Neural progenitor cell (in vitro differentiated cells): ENCODE results near the gene ITPRIPL2. TPM values are rescaled to one million over a fixed set of nuclear protein-coding genes. Genes with fewer than 3 reads are reported as not detected.

Experiments
- DNase-seq: peaks from one replicate; pipeline ENCODE4 v3.0.0-alpha.2; 2016; ENCODE audit warnings: low spot score
- H2AFZ ChIP-seq: fragments of 200-600 bp; sonication (generic); replicated peaks from 2 replicates; pipeline ENCODE4 v1.6.1; 2016; ENCODE audit warnings: antibody characterized with exemption
- H3F3A ChIP-seq: fragments of 200-600 bp; sonication (generic); 2 replicates; pipeline ENCODE4 v1.6.1; 2016; ENCODE audit warnings: antibody characterized with exemption, low read depth
- H3K27ac ChIP-seq: fragments of 200-600 bp; sonication (generic); 2 replicates; pipeline ENCODE4 v1.5.1; 2016; ENCODE audit warnings: mild to moderate bottlenecking
- H3K27me3 ChIP-seq: fragments of 200-600 bp; sonication (generic); 2 replicates; pipeline ENCODE4 v1.6.1; 2016; ENCODE audit warnings: mild to moderate bottlenecking, moderate library complexity
- H3K36me3 ChIP-seq: fragments of 200-600 bp; sonication (generic); 2 replicates; pipeline ENCODE4 v1.5.1; 2016
- H3K4me1 ChIP-seq: fragments of 200-600 bp; sonication (generic); 2 replicates; pipeline ENCODE4 v1.6.1; 2016; ENCODE audit warnings: mixed run types
- H3K4me2 ChIP-seq: fragments of 200-600 bp; sonication (generic); 2 replicates; pipeline ENCODE4 v1.6.1; 2016
- H3K4me3 ChIP-seq: fragments of 200-600 bp; sonication (generic); 2 replicates; pipeline ENCODE4 v1.5.1; 2016
- H3K79me2 ChIP-seq: fragments of 200-600 bp; sonication (generic); 2 replicates; pipeline ENCODE4 v1.6.1; 2016; ENCODE audit warnings: low read depth
- H3K9ac ChIP-seq: fragments of 200-600 bp; sonication (generic); 2 replicates; pipeline ENCODE4 v1.6.1; 2016
- H3K9me3 ChIP-seq: fragments of 200-600 bp; sonication (generic); 2 replicates; pipeline ENCODE4 v1.5.1; 2016; ENCODE audit warnings: low read depth
- H4K20me1 ChIP-seq: fragments of 200-600 bp; sonication (generic); 2 replicates; pipeline ENCODE4 v1.6.1; 2016; ENCODE audit warnings: low read depth
- H3K27ac Mint-ChIP-seq: 3 replicates; pipeline ENCODE4 v1.8.0; 2021; ENCODE audit warnings: mixed read lengths
- H3K27me3 Mint-ChIP-seq: 2 replicates; pipeline ENCODE4 v1.8.0; 2022; ENCODE audit warnings: low read depth, mild to moderate bottlenecking, inconsistent platforms, moderate library complexity, mixed read lengths; ENCODE audit not compliant: insufficient read depth
- H3K36me3 Mint-ChIP-seq: 3 replicates; pipeline ENCODE4 v1.8.0; 2021; ENCODE audit warnings: mixed read lengths
- H3K4me1 Mint-ChIP-seq: 3 replicates; pipeline ENCODE4 v1.8.0; 2021; ENCODE audit warnings: mixed read lengths
- H3K4me3 Mint-ChIP-seq: 3 replicates; pipeline ENCODE4 v1.8.0; 2021; ENCODE audit warnings: mild to moderate bottlenecking, moderate library complexity, mixed read lengths
- H3K9me3 Mint-ChIP-seq: 3 replicates; pipeline ENCODE4 v1.8.0; 2020; ENCODE audit warnings: mixed read lengths
- CTCF ChIP-seq: fragments of 200-600 bp; sonication (generic); IDR thresholded peaks from 2 replicates; pipeline ENCODE4 v1.5.1; 2017; ENCODE audit warnings: antibody characterized with exemption, mild to moderate bottlenecking
- EZH2 ChIP-seq: fragments of 200-600 bp; sonication (generic); IDR thresholded peaks from 2 replicates; pipeline ENCODE4 v1.6.1; 2017; ENCODE audit warnings: antibody characterized with exemption, mild to moderate bottlenecking, moderate library complexity
- EZH2phosphoT487 ChIP-seq: fragments of 200-600 bp; sonication (generic); IDR thresholded peaks from 2 replicates; pipeline ENCODE4 v1.6.1; 2017; ENCODE audit warnings: antibody characterized with exemption
- total RNA-seq: library from RNA; depleted of rRNA; stranded (reverse); fragments of >200 nt; gene quantifications from 2 replicates; pipeline ENCODE4 v1.2.3, GENCODE V29; 2015; ENCODE audit warnings: low replicate concordance

ITPRIPL2 gene
- total RNA-seq, 1 donor from 2014 or later: 3.7 TPM

- H3K4me3 ChIP-seq: no peak overlapping the region
- Mint-ChIP-seq H3K27me3 (peaks cover 2% of the 10 kb centered on the region), H3K27ac (no peak overlapping the region), H3K9me3 (peaks cover 10% of the 10 kb centered on the region), H3K36me3 (no peaks in the 10 kb centered on the region), H3K4me3 (no peak overlapping the region), H3K4me1 (peaks cover 34% of the 10 kb centered on the region)
- no peak overlapping the region for H3K27ac ChIP-seq
- no peak overlapping the region for H3K9ac ChIP-seq
- H3K27me3 ChIP-seq: no peaks in the 10 kb centered on the region
- H3K79me2 ChIP-seq: no peaks in the 10 kb centered on the region
- H4K20me1 ChIP-seq: no peaks in the 10 kb centered on the region
- no peak overlapping the region for H2AFZ ChIP-seq
- no peaks in the 10 kb centered on the region for H3K4me1 ChIP-seq
- no peaks in the 10 kb centered on the region for H3F3A ChIP-seq
- H3K4me2 ChIP-seq: no peak overlapping the region
- no peak for TF ChIP-seq EZH2phosphoT487
- no peak for TF ChIP-seq CTCF
- TF ChIP-seq EZH2: no peak
- DNase-seq: no peak
- no peaks in the 10 kb centered on the region for H3K9me3 ChIP-seq
- no peaks in the 10 kb centered on the region for H3K36me3 ChIP-seq
Observed at GRCh38 chr16:19127205-19127604, 13.4 kb downstream of the ITPRIPL2 start.

GRCh38 chr16:19127674-19128131 is 13.9 kb downstream of the ITPRIPL2 start:
- Histone ChIP-seq H3K36me3 (no peaks in the 10 kb centered on the region), H3K9me3 (no peaks in the 10 kb centered on the region), H3K9ac (no peak overlapping the region), H3K4me3 (no peak overlapping the region), H3F3A (no peaks in the 10 kb centered on the region), H3K27me3 (no peaks in the 10 kb centered on the region), H3K79me2 (no peaks in the 10 kb centered on the region), H3K4me2 (no peak overlapping the region), H3K27ac (no peak overlapping the region), H4K20me1 (no peaks in the 10 kb centered on the region), H2AFZ (no peak overlapping the region), H3K4me1 (no peaks in the 10 kb centered on the region)
- DNase-seq: no peak
- Mint-ChIP-seq H3K4me1 (peaks cover 34% of the 10 kb centered on the region), H3K9me3 (peaks cover 10% of the 10 kb centered on the region), H3K4me3 (no peak overlapping the region), H3K36me3 (no peaks in the 10 kb centered on the region), H3K27me3 (peaks cover 4% of the 10 kb centered on the region), H3K27ac (no peak overlapping the region)
- TF ChIP-seq EZH2 (no peak), EZH2phosphoT487 (no peak), CTCF (no peak)

GRCh38 chr16:19128454-19129200 is 14.9 kb downstream of the ITPRIPL2 start:
- peaks cover 10% of the 10 kb centered on the region for H3K9me3 Mint-ChIP-seq
- H3K4me1 ChIP-seq: no peaks in the 10 kb centered on the region
- no peaks in the 10 kb centered on the region for H3K79me2 ChIP-seq
- TF ChIP-seq EZH2phosphoT487: no peak
- TF ChIP-seq CTCF: no peak
- no peak for TF ChIP-seq EZH2
- no peaks in the 10 kb centered on the region for H3K36me3 Mint-ChIP-seq
- no peak overlapping the region for H3K27ac ChIP-seq
- no peak overlapping the region for H3K4me3 ChIP-seq
- H3K4me3 Mint-ChIP-seq: no peak overlapping the region
- peaks cover 38% of the 10 kb centered on the region for H3K4me1 Mint-ChIP-seq
- H3K27me3 Mint-ChIP-seq: peaks cover 4% of the 10 kb centered on the region
- H3K4me2 ChIP-seq: no peak overlapping the region
- H3K27me3 ChIP-seq: no peaks in the 10 kb centered on the region
- no peaks in the 10 kb centered on the region for H4K20me1 ChIP-seq
- no peak overlapping the region for H3K9ac ChIP-seq
- H3K27ac Mint-ChIP-seq: no peak overlapping the region
- DNase-seq: no peak
- H3K36me3 ChIP-seq: no peaks in the 10 kb centered on the region
- H2AFZ ChIP-seq: no peak overlapping the region
- no peaks in the 10 kb centered on the region for H3K9me3 ChIP-seq
- H3F3A ChIP-seq: no peaks in the 10 kb centered on the region
